Stimulated activated CD4-positive, alpha-beta T cell treated with anti-CD3 and anti-CD28 coated beads, Interleukin-4, amount 100 ng/mL, for 48 hours (primary cell): ENCODE measurements around the gene LRIG3.
"Not testable (repeated sequence)": the region's sequence is repeated elsewhere in the genome, so short reads cannot be mapped to it uniquely, and the experiment has no call there.

Experiments used
- DNase-seq, 2 donors: peaks; one replicate each; pipeline ENCODE4 v3.0.0-alpha.2; 2020; ENCODE audit warnings: low read depth in 2 of 2

LRIG3 gene

GRCh38 chr12:58920102-58920960, at the start of gene LRIG3:
LRIG3 (minus strand) TSS chr12:58920504; CDS start chr12:58920235, 269 bp downstream.
- peak in 1 of 2 donors; percentile 7 for DNase-seq

- DNase-seq: no peak
Observed at GRCh38 chr12:58969237-58969636, 48.9 kb upstream of the LRIG3 start.

GRCh38 chr12:58967561-58967960, 47.3 kb upstream of the LRIG3 start:
- DNase-seq: no peak

GRCh38 chr12:58966939-58967338, 46.6 kb upstream of the LRIG3 start:
- DNase-seq: no peak

GRCh38 chr12:58965568-58965967, 45.3 kb upstream of the LRIG3 start:
- no peak for DNase-seq

GRCh38 chr12:58963844-58964243, 43.5 kb upstream of the LRIG3 start:
- DNase-seq: no peak

- DNase-seq: no peak
Observed at GRCh38 chr12:58961906-58962305, 41.6 kb upstream of the LRIG3 start.

GRCh38 chr12:58961166-58961565, 40.9 kb upstream of the LRIG3 start:
- DNase-seq: no peak

- DNase-seq: no peak
Observed at GRCh38 chr12:58959639-58960300, 39.5 kb upstream of the LRIG3 start.

- DNase-seq: no peak
Observed at GRCh38 chr12:58957298-58957697, 37.0 kb upstream of the LRIG3 start.

GRCh38 chr12:58955849-58956248, 35.5 kb upstream of the LRIG3 start:
- DNase-seq: no peak

- no peak for DNase-seq
Observed at GRCh38 chr12:58954002-58954401, 33.7 kb upstream of the LRIG3 start.

- DNase-seq: no peak
Observed at GRCh38 chr12:58950739-58951100, 30.4 kb upstream of the LRIG3 start.

- not testable (repeated sequence) for DNase-seq
Observed at GRCh38 chr12:58949954-58950738, 29.8 kb upstream of the LRIG3 start.

- DNase-seq: no peak
Observed at GRCh38 chr12:58943079-58943478, 22.8 kb upstream of the LRIG3 start.

GRCh38 chr12:58942345-58942744, 22.0 kb upstream of the LRIG3 start:
- DNase-seq: no peak

GRCh38 chr12:58939399-58940100, 19.2 kb upstream of the LRIG3 start:
- DNase-seq: no peak

GRCh38 chr12:58938440-58938839, 18.1 kb upstream of the LRIG3 start:
- no peak for DNase-seq

- no peak for DNase-seq
Observed at GRCh38 chr12:58934528-58934927, 14.2 kb upstream of the LRIG3 start.

GRCh38 chr12:58932806-58933681, 12.7 kb upstream of the LRIG3 start:
- DNase-seq: no peak

GRCh38 chr12:58931518-58931917, 11.2 kb upstream of the LRIG3 start:
- no peak for DNase-seq
